C4-2B (cell line): ENCODE results near the gene RNF224.

Experiments
- CTCF ChIP-seq: fragments of 450-650 bp; conservative IDR thresholded peaks from 2 replicates; pipeline ENCODE4 v1.5.1; 2017; ENCODE audit warnings: mild to moderate bottlenecking
- ZFX ChIP-seq: fragments of 450-650 bp; IDR thresholded peaks from 2 replicates; pipeline ENCODE4 v1.6.1; 2017

GRCh38 chr9:137180491-137180890 lies 46.8 kb upstream of the RNF224 start:
- TF ChIP-seq CTCF (no peak), ZFX (no peak)
